ENCODE results near the gene TCF7L2.

TCF7L2 gene

DNA sequence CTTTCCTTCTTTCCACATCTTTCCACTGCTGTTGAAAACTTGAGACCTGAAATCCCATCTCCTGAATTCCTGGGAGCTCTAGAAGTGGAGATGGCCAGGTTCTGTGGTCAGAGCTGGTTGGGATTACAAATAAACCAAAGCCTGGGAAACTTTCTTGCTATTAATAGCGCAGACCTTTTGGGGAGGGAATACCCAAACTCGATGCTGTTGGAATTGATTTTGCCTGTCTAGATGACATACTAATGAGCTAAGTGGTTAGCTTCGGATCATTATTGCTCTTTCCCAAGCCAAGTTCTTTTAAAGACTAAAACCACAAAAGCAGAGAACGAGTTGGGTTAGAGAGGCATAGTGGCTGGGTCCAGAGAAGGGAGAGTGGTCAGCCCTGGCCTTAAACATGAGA is 76.6 kb downstream of the TCF7L2 start:
- FAIRE-seq = no peak

DNA sequence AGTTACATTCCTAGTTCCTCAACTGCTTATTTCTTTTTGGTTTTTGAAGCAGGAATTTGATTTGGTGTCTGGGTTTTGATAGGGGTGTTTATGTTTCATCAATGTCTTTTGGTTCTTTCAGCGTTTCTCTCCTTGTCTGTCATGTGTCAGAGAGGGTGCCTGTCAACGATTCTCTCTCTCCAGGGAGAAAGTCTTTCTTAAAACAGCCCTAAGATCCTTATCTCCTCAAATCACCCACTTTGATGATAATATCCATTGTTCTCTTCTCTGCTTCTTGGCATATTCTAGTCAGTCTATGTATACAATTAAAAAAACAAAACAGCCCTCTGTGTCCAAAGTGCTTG is 77.2 kb downstream of the TCF7L2 start:
- no peak for FAIRE-seq

DNA sequence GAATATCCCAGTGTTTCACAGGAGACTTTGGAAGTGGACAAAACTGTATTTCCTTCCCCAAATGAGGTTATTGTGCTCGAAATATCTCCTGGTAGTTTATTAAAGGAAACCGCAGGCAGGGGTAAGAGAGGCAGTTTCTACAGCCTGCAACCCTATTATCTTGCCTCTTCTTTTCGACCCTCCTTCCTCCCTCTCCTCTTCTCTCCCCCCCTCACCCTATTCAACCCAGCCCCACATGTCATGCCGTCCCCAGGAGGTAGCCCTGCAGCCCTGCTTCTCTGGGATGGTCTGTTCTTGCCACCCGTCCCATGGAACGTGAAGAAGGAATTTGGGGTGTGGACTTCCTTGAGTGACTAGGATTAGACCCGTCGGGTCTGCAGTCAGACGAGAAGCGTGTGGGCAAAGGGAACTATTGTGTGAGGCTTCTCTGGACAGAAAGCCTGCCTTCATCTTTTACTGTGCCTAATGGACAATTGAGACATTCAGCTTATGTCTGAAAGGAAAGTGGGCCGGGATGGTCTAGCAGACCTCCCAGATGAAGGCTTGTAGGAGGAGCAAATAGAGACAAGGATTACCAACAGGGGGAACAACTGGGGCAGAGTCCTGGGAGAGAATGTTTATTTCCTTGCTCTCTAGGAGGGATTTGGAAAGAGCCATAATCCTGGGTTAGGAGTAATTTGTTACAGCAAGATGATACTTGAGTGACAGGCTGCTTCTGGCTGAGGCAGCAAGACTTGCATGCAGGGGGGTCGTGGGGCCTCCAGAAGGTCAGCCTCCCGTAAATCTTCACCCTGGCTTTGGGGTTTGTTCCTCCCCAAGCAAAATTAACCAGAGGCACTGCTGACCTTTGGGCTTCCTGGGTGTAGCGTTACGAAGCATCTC is 77.8 kb downstream of the TCF7L2 start:
- no peak for FAIRE-seq

DNA sequence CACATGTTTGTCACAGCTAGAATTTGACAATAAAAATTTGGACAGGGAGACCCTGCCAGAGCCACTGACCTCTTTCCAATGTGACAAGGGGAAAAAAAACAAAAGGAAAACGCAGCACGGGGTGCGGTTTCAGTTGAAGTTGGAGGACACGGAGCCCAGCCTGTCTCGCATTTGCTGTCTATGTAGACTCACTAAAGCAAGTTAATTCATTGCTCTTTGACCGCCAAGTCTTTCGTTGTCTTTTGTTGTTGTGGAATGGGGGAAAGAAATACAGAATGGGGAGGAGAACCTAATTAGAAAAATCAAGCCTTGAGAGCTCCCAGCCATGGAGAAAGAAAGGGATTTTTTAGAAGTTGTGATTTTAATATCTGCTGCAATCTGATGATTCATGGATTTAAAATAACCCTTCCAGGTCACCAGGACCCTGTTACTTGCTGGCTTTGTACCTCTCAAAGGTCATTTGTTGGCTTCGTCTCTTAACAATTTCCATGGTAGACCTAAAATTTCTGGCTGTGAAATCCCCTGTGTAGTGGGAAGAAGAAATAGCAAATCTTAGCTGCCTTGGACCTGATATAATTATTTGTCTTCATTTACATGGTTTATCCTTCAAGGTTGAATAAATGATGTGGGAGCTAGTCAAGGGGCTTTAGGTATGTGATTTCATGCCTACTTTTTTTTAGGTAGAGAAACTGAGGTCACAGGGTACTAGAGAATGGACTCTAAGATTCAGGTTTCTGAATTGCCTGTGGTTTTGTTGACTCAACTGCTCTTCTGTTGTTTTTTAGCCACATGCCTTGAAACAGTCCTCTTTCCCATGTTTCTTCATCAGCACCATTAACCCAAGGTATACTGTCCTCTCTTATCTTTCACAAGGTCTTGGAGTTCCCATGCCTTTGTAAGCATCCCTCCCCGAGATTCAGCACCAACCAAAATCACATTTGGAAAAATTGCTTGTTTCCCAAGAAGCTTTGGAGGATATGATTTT is 78.7 kb downstream of the TCF7L2 start:
- FAIRE-seq = no peak

DNA sequence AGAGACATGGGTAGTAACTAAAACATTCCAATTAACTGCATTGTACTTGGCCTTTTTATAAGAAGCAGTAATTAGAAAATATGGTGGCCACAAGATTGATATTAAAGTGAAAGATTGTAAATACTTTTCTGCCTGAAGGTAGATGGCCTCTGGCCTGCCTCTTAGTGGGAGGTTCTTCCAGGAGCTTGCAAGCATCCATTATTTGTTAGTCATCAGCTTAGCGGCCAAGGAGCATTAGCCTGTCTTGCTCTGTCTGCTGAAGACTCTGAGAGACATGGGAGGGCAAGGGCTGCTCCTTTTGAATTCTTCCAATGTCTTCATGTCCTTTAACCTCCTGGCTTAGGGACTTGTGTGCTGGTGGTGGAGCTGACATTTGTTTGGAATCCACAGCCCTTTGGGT is 80.4 kb downstream of the TCF7L2 start:
- FAIRE-seq = no peak

DNA sequence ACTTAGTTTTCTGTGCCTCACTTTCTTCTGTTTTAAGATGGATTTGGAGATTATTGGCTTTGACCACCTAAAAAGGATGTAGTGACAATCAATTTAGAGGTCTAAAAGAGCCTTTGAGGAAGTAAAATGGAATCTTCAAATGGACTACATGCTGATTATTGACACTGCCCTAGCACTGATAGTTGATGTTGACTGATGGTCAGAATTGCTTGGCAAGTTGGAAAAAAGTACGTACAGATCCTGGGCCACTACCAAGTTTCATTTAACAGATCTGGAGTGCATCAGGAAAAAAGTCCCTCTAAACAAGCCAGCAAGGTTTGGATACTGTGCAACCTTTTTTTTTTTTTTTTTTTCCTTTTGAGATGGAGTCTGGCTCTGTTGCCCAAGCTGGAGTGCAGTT is 81.1 kb downstream of the TCF7L2 start:
- FAIRE-seq = no peak

DNA sequence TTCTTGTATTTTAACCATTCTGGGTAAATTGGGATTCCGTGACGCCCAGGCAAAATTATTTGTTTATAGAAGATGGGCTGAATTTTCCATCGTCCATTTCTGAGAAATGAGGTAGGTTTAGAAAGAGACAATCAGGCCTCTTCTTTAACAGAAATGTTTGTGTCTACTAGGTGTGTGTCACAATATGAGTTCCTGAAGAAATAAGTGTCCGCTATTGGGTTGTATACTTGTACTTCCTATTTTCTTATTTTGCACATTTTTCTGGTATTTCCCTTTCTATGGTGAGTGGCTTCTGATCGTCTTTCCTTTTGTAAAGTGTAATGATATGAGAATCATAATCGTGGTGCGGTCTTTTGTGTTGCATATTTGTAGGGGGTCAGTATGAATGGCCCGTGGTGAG is 83.9 kb downstream of the TCF7L2 start:
- no peak for FAIRE-seq

DNA sequence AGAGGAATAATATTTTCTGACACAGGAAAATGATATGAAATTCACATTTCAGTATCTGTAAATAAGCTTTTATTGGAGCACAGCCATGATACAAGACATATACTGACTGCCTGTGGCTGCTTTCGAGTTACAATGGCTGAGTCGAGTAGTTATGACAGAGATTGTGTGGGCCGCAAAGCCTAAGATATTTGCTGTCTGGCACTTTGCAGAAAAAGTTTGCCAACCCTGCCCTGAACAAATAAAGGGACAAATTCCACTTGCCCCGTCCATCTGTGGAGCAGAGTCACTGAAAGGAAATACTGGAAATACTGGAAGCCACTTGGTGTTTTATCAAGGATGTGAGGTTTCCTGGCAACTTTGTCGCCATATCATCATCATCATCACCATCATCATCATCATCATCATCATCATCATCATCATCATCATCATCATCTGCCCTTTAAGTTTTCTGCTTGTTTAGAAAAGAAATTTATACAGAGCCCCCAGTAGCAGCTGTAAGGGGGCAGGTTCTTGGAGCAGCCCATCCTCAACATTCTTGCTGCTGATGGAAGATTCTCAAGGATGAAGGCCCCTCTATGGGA is 85.8 kb downstream of the TCF7L2 start:
- no peak for FAIRE-seq

DNA sequence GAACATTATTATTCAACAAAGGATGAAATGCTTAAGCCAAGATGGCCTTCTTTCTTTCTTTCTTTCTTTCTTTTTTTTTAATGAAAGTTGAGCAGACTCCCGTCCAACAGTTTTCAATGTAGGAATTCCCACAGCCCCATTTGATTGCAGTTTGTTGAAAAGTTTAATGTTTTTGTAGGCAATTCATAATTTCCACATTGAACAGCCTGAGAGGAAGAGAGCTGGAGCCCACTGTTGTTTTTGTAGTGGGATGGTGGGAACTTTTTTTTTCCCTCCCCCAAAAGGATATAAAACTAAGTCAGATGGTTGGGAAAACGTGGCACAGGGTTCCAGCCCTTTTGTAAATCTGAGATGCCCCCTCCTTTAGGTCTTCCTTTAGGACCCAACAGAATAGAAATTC is 86.6 kb downstream of the TCF7L2 start:
- no peak for FAIRE-seq

DNA sequence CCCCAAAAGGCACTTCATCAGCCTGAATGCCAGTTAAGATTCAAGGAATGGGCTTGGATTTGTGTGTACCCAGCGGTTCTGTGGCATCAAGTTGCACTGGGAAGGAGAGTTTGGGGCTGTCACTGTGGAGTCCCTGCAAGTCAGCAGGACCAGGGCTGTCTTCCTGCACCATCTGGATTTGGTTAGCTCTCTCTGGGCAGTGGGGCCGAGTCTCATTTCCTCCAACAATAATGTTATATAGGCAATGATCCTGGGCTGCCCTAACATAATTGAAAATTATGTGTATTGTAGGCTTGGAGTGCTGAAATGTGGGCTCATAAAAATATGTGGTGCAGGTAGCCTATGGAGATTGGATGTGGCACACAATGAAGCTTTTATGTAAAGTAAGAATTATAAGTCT is 87.2 kb downstream of the TCF7L2 start:
- FAIRE-seq = no peak

DNA sequence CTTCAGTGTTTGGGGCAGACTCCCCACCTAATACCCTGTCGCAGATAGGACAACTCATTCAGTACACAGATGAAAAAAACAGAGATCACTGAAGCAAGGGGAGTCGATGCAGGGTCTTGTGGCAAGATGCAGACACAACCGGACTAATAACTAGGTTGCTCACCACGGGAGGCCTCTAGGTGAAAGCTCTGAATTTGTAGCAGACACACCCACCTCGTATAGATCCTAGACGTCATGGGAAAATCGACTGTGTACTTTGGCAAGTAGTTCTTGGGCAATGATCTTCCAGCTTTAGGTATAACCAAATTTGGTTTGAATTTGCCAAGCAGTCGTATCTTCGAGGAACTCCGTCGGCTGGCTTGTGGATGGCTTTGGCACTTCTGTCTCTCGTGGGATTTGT is 88.1 kb downstream of the TCF7L2 start:
- FAIRE-seq = no peak

DNA sequence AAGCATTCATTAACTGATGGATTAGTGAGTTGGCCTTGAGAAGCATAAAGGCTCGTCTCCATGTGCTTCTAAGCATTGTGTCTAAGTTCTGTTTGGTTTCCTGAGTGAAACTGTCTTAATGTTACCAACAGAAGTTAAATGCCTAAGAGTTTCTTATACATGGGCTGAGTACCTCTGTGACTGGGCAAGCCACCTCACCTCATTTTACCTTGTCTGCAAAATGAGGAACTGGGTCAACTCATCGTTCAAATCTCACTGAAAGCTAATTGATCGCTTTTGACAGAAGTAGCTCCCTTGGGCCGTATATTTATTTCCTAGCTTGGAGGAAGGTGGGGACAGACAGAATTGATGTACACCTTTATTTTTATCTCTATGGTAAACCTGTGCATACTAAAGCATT is 88.9 kb downstream of the TCF7L2 start:
- FAIRE-seq = no peak

DNA sequence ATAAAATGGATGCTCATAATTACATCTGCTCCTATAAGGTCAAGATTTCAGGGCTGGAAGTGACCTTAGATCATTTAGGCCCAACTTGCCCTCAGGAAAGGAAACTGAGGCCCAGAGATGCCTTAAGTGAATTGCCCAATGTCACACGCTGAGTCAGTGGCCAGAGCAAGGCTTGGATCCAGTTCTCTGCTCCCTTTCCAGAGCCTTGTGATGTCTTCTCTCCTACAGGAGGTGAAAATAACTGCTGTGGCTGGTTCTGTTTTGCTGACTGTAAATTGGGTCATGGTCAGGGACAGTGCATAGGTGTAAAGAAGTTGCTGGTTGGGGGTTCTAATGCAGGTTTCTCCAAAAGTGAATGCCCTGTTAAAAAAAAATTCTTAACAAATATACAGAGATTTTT is 91.3 kb downstream of the TCF7L2 start:
- no peak for FAIRE-seq

DNA sequence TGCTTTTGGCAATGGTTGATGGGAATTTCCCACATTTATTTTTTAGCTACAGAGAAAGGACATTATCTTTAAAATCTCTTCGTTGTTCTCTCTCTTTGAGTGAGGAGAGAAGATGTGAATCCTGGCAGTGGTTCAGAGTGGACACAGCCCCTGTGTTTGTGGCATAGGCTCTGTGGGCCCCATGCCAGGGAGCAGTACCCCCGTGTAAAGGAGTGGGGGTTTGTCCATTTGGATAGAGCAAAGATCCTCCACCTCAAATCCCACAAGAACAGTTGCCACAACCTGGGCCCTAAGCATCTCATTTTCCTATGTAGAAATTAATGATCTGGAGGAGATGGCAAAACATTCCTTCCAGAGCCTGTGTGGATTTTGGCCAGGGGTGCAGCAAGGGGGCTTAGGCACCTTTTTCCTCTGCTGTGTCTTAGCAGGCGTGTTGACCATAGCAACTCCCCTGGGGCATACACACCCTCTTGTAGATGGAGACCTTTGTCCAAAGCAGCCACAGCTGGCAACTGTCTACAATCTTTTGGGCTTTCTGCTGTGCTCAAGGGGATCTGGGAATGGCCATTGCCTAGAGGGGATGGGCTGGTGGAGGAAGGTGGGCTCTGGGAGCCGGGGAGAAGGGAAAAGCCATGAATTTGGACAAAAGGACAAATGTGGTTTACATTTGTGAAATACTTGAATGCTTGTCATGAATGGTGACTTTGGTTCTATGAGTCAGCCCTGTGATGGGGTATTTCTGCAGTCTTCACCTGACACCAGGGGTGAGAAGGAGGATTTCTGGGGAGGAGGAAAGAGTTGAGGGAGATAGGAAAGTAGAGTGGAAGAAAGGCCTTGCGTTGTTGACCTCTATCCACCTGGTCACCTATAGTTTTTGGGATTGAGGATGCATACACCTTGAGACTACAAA is 92.0 kb downstream of the TCF7L2 start:
- no peak for FAIRE-seq

DNA sequence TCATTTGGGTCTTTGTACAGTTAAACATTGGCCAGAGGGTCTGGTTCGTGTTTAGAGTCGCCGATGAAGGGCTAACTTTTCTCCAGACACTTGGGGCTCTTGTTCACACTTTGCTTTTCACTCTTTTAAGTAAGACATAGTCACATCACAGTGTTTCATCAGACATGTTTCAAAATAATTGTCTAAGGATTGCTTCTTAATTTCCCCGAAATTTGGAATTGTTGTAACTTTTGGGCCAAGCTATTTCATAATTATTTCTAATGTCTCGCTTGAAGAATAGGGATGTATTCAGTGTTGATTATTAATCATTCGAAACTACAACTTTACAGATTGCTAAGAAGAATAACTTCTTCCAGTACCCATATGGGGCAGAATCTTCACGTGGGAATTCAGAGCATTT is 92.8 kb downstream of the TCF7L2 start:
- no peak for FAIRE-seq

DNA sequence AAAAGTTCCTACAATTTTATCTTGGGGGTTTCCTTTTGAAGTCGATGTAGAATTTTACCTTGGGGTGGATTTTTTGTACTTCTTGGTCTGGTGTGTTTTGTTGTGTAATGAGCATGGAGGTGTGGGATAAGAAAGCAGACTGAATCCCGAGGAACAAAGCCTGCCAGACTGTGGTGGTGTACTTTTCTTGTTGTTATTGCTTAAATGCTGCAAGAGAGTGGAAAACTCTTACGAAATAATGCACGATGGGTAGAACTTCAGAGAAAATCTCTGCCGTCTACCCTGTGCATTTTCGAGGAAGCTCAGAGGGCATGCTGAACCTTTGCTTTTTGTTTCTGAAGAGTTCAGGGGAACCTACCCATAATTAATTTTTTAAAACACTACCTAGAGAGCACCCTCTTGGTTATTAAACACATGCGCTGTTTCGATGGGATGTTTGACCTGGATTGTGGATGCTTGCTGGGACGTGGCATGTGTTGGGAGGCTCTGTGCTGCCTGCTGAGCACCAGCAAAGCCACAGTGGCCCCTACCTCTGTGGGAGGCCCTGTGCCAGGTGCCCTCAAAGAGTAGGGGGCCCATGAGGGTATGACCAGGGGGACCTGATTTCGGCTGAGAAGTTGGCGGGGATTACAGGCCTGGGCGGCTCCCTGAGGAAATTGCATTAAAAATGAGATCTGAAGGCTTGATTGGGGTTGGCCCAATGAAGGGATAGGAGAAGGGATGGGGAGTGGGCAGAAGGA is 94.1 kb downstream of the TCF7L2 start:
- FAIRE-seq = no peak

DNA sequence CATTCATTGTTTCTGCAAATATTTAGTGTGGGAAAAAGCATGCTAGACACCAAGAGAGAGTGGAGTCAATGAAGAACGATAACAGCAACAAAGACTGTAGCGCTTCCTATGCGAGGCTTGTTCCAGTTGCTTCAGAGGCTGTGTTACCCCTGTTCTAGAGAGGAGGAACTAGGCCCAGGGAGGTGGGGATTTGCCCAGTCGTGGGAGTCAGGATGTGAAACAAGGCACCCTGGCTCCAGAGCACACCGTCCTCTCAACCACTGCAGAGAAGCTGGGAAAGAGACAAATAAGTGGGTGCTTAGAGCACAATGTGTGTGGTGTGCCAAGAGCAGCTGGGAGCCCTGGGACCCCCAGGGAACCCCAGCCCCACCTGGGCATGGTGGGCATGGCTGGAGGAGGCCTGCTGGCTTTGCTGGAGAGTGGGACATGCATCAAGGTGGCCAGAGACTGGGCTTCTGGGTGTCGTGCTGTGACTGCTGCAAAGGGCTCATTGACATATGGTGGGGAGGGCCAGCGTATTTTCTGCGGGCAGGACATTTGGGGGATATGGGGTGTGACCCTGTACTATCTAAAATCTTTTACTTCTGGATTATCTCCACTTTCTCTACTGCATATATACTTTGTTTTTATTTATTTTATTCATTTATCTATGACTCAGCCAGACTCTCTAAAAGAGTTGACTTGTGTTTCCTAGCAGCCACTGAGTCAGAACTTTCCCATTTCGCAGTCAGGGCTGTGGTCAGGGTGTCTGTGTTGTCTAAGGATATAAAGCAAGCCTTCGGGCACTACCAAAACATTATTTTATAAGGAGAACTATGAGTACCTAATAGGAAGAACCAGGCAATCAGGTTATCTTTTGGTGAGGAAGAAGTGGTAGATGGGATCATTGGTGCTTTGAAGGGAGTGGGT is 95.4 kb downstream of the TCF7L2 start:
- FAIRE-seq = peak; percentile 17

DNA sequence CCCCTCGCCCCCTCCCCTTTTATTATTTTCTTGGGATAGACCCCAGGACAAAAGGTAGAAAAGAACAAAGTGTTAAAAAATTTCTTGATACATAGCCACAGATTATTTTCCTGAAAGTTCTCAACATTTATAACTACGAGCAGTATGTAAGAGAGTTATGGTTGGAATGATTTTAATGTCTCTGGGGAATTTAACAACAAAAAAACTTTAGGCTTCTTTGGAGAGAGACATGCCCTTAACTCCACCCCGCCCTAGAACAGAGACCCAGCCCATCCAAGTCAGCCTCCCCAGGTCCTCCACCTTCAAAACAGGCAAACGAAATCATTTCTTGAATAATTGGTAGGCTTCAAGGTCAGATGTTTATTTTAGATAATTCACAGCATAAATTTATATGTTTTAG is 97.1 kb downstream of the TCF7L2 start:
- FAIRE-seq = no peak

DNA sequence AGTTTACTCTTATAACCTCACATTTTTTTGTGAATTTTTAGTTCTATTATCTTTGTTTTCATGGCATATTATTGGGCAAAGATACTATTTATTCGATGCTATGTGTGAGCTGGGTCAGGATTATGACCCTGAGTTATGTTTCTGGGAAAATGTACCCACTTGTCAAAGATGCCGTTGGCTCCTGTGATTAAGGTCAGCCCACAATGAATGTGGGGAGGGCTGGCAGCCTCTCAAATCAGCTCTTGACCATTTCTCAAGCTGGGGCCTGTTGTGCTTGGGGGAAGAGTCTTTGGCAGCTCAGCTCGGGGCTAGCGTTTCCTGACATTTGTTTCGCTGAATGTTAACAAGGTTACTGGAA is 97.5 kb downstream of the TCF7L2 start:
- FAIRE-seq = no peak

DNA sequence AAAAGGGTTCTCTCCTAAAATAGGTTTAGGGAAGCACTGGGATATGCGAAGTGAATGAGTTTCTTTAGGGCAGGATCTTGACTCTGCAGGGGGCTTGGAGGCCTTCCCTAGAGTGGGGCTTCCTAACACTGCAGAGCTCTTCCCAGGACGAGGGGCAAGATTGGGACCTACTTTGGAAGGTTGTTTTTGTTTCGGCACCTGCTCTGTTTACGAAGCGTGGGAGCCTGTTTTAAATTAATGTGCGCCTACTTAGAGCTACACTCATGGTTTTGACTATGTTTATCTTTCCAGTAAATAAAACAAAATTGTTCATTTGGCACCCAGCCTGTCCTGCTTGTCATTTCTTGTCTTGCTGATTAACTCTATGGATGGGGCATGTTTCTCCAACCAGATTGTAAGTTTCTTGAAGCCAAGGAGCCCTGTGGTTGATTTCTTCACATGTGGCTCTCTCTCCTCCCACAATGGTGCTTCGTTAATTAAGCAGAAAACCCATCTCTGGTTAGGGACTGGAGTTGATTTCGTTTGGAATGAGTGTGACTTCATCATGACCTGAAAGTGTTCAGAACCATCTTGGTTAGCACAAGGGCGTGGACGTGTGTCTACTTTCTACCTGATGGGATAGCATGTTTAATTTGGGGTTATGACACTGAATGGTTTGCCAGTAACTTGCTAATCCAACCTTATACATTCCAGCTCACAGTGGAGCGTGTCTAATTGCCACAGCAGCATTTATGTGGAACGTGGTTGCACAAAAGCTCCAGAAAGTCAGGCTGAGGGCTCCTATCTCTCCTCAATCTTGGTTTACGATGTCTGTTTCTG is 98.1 kb downstream of the TCF7L2 start:
- FAIRE-seq = no peak

All from islet of Langerhans (tissue), 1 donor.